Common myeloid progenitor, CD34-positive (primary cell): ENCODE data around the gene DAGLA.

Experiments used
- CTCF ChIA-PET: fragments of 350-600 bp; sonication (Branson Sonifier 250); formaldehyde crosslinking; loops from one replicate; lab custom pipeline; 2021; ENCODE audit warnings: antibody characterized with exemption; lab: Charles Lee
- POLR2A ChIA-PET: fragments of 350-600 bp; sonication (Branson Sonifier 250); formaldehyde crosslinking; loops from one replicate; lab custom pipeline; 2021; ENCODE audit warnings: antibody characterized with exemption; lab: Charles Lee
- DNase-seq, 3 donors: peaks; one replicate each; pipeline versions ENCODE4 v3.0.0 to v3.0.0-alpha.2; 2013
- H3K27ac ChIP-seq, 2 experiments: 1 replicate in 1 of 2; 2 replicates in 1 of 2; pipeline ENCODE4 v1.7.0; 2013; ENCODE audit warnings: inconsistent platforms in 2 of 2, low read length in 2 of 2, mild to moderate bottlenecking in 2 of 2, low read depth in 1 of 2, moderate library complexity in 1 of 2; ENCODE audit not compliant: severe bottlenecking in 2 of 2, insufficient read depth in 1 of 2, poor library complexity in 1 of 2
- H3K27me3 ChIP-seq, 5 experiments: replicated peaks in 2 of 5; 1 replicate in 3 of 5; 2 replicates in 2 of 5; pipeline versions ENCODE4 v1.6.1 to v1.7.0; 2013; ENCODE audit warnings: low read length in 4 of 5, mild to moderate bottlenecking in 2 of 5, moderate library complexity in 2 of 5, inconsistent platforms in 1 of 5; ENCODE audit not compliant: insufficient read depth in 5 of 5, control insufficient read depth in 4 of 5
- H3K36me3 ChIP-seq, 4 experiments: 1 replicate in 2 of 4; 2 replicates in 2 of 4; pipeline versions ENCODE4 v1.6.1 to v1.7.0; 2013; ENCODE audit warnings: low read length in 3 of 4, control low read depth in 1 of 4, mild to moderate bottlenecking in 1 of 4; ENCODE audit not compliant: control insufficient read depth in 4 of 4, insufficient read depth in 4 of 4
- H3K4me1 ChIP-seq, 4 experiments: 1 replicate in 3 of 4; 2 replicates in 1 of 4; pipeline versions ENCODE4 v1.6.1 to v1.7.1; 2013; ENCODE audit warnings: low read length in 3 of 4, mild to moderate bottlenecking in 3 of 4, control low read depth in 1 of 4, inconsistent platforms in 1 of 4, moderate library complexity in 1 of 4; ENCODE audit not compliant: control insufficient read depth in 4 of 4, insufficient read depth in 4 of 4; ENCODE audit errors: control extremely low read depth in 1 of 4
- H3K4me3 ChIP-seq, 7 experiments: 1 replicate in 4 of 7; 2 replicates in 3 of 7; pipeline versions ENCODE4 v1.5.1 to v1.7.0; 2013; ENCODE audit warnings: mild to moderate bottlenecking in 7 of 7, low read length in 6 of 7, moderate library complexity in 6 of 7, inconsistent platforms in 2 of 7, low read depth in 2 of 7, control low read depth in 1 of 7; ENCODE audit not compliant: insufficient read depth in 4 of 7, control insufficient read depth in 1 of 7; ENCODE audit errors: extremely low read depth in 1 of 7
- H3K9me3 ChIP-seq, 5 experiments: 1 replicate in 4 of 5; 2 replicates in 1 of 5; pipeline versions ENCODE4 v1.6.1 to v1.7.1; 2013; ENCODE audit warnings: low read length in 4 of 5, mild to moderate bottlenecking in 2 of 5, inconsistent platforms in 1 of 5, low read depth in 1 of 5, moderate library complexity in 1 of 5; ENCODE audit not compliant: control insufficient read depth in 4 of 5, insufficient read depth in 2 of 5; ENCODE audit errors: control extremely low read depth in 1 of 5
- WGBS: methylation state at CpG from one replicate; pipeline ENCODE4 v1.1.5; 2013; ENCODE audit not compliant: insufficient coverage; 5-methylcytosine and 5-hydroxymethylcytosine counted together

The DAGLA gene

DNA sequence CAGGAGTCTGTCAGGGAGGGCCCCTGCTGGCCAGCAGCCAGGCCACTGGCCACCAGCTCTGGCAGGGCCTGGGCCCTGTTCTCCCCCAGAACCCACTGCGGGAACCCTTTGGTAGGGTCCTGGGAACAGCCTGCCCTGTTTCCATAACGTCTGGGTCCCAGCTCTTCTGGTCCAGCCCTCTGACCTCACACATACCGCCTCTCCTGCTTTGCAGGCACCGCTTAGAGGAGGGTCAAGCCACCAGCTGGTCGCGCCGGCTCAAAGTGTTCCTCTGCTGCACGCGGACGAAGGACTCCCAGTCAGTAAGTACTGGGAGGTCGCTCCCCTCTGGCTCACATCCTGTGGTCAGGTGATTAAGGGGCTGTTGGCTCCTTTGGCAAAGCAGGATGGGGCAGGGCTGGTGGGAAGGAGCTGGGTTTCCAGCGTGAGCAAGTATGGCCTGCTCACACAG, 45.6 kb downstream of the DAGLA start:
- 97% methylated on average over 12 of the region's 12 CpGs for WGBS
- DNase-seq: no peak
- no peaks in the 10 kb centered on the region for H3K27me3 ChIP-seq

DNA sequence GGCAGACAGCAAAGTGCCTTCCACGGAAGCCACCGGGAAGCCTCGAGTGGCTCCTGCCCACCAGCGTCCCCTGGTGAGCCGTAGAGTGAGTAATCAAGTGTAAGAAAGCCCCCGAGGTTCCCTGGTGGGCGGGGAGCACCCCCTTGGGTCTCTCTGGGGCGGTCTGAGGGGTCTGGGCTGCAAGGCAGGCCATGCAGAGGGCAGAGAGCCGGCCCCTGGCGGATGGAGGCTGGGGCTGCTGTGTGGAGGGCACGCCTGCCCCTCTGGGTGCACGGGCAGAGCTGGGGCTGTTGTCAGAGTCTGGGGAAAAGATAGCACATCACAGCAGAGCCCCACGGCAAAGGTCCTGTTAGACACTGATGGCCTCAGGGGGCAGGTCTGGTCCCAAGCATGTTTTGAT, 46.6 kb downstream of the DAGLA start:
- Histone ChIP-seq H3K27me3 (no peaks in the 10 kb centered on the region), H3K4me3 (no peak overlapping the region), H3K9me3 (no peaks in the 10 kb centered on the region), H3K36me3 (no peaks in the 10 kb centered on the region), H3K27ac (no peak overlapping the region), H3K4me1 (no peaks in the 10 kb centered on the region)
- POLR2A ChIA-PET: no interaction called here
- 89% methylated on average over 13 of the region's 13 CpGs for WGBS
- CTCF ChIA-PET: interaction anchor here (0.9 kb wide), 1 partner anchor 10 kb away, joined by 3 read pairs; no protein-coding TSS in a partner anchor
- no peak for DNase-seq

More for the DNA sequence above, 45.6 kb downstream of the DAGLA start:
- H3K9me3 ChIP-seq: no peaks in the 10 kb centered on the region
- H3K4me1 ChIP-seq: no peaks in the 10 kb centered on the region
- no peak overlapping the region for H3K27ac ChIP-seq
- no peaks in the 10 kb centered on the region for H3K36me3 ChIP-seq
- ChIA-PET POLR2A (no interaction called here), CTCF (interaction anchor here (0.9 to 1.8 kb wide), 4 partner anchors 16 to 31 kb away, joined by 3 to 6 read pairs (median 3); no protein-coding TSS in a partner anchor)
- H3K4me3 ChIP-seq: no peak overlapping the region

DNA sequence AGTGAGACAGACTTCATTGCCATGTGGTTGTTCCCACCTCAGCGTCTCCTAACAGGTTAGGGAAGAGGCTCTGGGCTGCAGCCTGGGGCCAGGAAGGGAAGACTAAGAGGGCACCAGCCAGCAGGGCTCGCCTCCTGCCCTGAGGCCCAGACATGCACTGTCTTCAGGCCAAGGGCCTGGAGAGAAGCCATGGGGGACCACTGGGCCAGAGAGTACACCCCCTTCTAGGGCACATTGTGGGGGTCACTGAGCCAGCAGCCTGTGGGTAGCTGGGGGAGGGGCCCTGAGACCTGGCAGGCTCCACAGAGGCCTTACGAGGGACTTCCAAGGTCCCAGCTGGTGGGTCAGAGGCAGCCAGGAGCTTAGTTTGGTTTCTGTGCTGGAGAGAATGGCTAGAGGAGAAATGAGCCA, 47.2 kb downstream of the DAGLA start:
- Histone ChIP-seq H3K4me1 (no peaks in the 10 kb centered on the region), H3K27ac (no peak overlapping the region), H3K9me3 (no peaks in the 10 kb centered on the region), H3K27me3 (no peaks in the 10 kb centered on the region), H3K4me3 (no peak overlapping the region), H3K36me3 (no peaks in the 10 kb centered on the region)
- POLR2A ChIA-PET: no interaction called here
- no peak for DNase-seq
- WGBS: 100% methylated on average over 2 of the region's 3 CpGs
- CTCF ChIA-PET: interaction anchor here (0.9 kb wide), 1 partner anchor 9 kb away, joined by 3 read pairs; no protein-coding TSS in a partner anchor

DNA sequence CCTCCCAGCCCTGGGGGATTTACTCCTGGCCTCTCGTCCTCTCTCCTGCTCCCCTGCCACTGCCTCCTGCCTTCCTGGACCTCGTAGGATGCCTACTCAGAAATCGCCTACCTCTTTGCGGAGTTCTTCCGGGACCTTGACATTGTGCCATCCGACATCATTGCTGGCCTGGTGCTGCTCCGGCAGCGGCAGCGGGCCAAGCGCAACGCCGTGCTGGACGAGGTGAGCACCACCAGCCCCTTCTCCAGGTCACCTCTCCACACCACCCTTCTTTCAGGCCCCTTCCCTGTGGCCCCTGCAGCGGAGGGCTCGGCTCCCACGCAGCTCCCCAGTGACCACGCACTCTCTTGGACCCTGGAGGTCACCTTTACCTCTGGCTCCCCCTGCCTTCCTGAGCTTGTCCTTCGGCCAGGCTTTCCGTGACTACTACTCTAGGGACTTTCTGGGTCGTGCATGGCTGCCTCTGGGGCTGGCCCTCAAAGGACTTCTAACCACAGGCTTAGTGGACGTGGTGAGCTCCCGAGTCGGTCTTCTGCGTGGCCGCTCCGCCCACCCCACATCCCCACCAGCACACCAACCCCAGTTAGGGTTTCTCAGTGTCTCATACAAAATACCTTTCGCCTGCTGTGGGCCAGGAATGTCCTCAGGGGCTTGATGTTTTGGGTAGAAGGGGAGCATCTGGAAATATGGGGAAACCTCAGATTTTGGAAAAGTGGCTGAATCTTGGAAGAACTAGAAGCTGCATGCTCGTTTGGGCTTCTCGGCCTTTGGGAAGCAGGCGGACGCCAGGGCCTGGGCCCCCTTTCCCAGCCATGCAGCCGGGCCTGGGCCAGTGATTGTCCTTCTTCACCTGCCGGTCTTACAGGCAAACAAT, 48.1 kb downstream of the DAGLA start:
- Histone ChIP-seq H3K36me3 (no peaks in the 10 kb centered on the region), H3K9me3 (no peaks in the 10 kb centered on the region), H3K27me3 (no peaks in the 10 kb centered on the region), H3K27ac (no peak overlapping the region), H3K4me3 (no peak overlapping the region), H3K4me1 (no peaks in the 10 kb centered on the region)
- ChIA-PET POLR2A (no interaction called here), CTCF (no interaction called here)
- WGBS: 98% methylated on average over 27 of the region's 33 CpGs
- DNase-seq: no peak

DNA sequence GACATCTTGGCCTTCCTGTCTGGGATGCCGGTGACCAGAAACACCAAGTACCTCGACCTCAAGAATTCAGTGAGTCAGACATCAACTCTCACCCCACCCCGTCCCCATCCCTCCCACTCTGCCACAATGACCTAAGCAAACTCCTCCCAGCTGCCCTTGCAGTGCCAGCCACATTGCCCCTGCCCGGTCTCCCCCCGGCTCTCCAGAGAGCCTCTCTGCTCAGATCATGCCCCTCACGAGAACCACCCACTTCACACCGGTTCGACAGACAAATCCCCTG, 48.7 kb downstream of the DAGLA start:
- Histone ChIP-seq H3K9me3 (no peaks in the 10 kb centered on the region), H3K27me3 (no peaks in the 10 kb centered on the region), H3K36me3 (no peaks in the 10 kb centered on the region), H3K4me1 (no peaks in the 10 kb centered on the region), H3K27ac (no peak overlapping the region), H3K4me3 (no peak overlapping the region)
- WGBS: 88% methylated on average over 8 of the region's 8 CpGs
- CTCF ChIA-PET: no interaction called here
- POLR2A ChIA-PET: no interaction called here
- DNase-seq: no peak

DNA sequence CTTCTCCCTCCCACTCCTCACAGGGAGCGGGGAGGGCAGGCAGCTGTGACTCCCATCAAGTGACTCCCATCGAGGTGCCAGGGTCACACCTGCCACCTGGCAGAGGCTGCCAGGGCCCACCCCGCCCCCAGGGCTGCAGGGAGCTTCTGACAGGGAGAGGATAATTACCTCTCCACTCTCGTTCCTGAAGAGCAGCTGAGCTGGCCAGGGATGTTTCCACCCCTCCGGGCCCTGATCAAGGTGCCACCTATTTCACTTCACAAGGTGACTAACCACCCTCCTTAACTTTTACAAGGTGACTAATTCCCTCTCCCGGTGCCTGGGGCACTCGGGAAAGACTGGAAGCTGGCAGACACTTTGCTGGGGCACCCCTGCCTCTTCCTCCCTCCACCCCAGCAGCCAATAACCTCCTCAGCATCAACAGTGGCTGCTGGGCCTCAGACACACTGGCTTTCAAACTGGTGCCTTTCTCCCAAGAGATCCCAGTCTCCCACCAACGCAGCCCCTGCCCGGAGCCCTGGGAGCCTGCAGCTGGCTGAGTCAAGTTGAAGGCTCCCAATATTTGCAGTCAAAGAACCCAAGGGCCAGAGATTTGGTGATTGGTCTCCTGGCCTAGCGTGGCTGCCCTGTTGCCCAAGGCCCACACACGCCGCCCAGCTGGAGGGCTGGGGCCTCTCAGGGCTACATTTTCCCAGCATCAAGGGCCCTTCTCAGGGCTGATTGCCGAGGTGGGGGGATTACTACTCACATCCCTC, 50.2 kb downstream of the DAGLA start:
- H3K9me3 ChIP-seq: no peaks in the 10 kb centered on the region
- no peaks in the 10 kb centered on the region for H3K27me3 ChIP-seq
- no peaks in the 10 kb centered on the region for H3K4me1 ChIP-seq
- no peaks in the 10 kb centered on the region for H3K36me3 ChIP-seq
- ChIA-PET CTCF (interaction anchor here (0.9 to 1.4 kb wide), 2 partner anchors 14 to 23 kb away, joined by 3 read pairs; no protein-coding TSS in a partner anchor), POLR2A (no interaction called here)
- H3K4me3 ChIP-seq: no peak overlapping the region
- DNase-seq: no peak
- H3K27ac ChIP-seq: no peak overlapping the region
- WGBS: 97% methylated on average over 7 of the region's 13 CpGs
